NB4 (cell line): Measurements from ENCODE around the gene MAN1B1.

Experiments
- DNase-seq: peaks from one replicate; pipeline ENCODE4 v3.0.0; 2010; ENCODE audit warnings: low read depth
- H3K4me3 ChIP-seq: one replicate; pipeline ENCODE4 v1.5.1; 2011; ENCODE audit warnings: mild to moderate bottlenecking, low read depth, low read length, moderate library complexity
- CTCF ChIP-seq: IDR thresholded peaks from one replicate; pipeline ENCODE4 v1.5.1; 2012; ENCODE audit warnings: low read depth, low read length
- MYC ChIP-seq: IDR thresholded peaks from 2 replicates; pipeline ENCODE4 v1.6.1; 2011; ENCODE audit warnings: low read depth, low read length
- POLR2A ChIP-seq: IDR thresholded peaks from 2 replicates; pipeline ENCODE4 v1.6.1; 2011; ENCODE audit warnings: mild to moderate bottlenecking; ENCODE audit not compliant: insufficient read length; ENCODE audit errors: extremely low read depth
- TF ChIP-seq, protein P1 (sequence below): IDR thresholded peaks from 2 replicates; pipeline ENCODE4 v1.6.1; 2011; ENCODE audit warnings: low read depth, low read length

The MAN1B1 gene

GRCh38 chr9:137077758-137078693 lies 8.8 kb upstream of the MAN1B1 start:
- TF ChIP-seq, protein P1, sequence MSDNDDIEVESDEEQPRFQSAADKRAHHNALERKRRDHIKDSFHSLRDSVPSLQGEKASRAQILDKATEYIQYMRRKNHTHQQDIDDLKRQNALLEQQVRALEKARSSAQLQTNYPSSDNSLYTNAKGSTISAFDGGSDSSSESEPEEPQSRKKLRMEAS: no peak
- no peak for TF ChIP-seq POLR2A
- TF ChIP-seq MYC: no peak
- no peak for TF ChIP-seq CTCF
- no peak for DNase-seq
- H3K4me3 ChIP-seq: no peak overlapping the region

GRCh38 chr9:137078701-137079400 lies 7.9 kb upstream of the MAN1B1 start:
- TF ChIP-seq CTCF: no peak
- TF ChIP-seq POLR2A: no peak
- no peak for TF ChIP-seq MYC
- TF ChIP-seq, protein P1: no peak
- DNase-seq: no peak
- no peak overlapping the region for H3K4me3 ChIP-seq

- H3K4me3 ChIP-seq: no peak overlapping the region
- DNase-seq: no peak
- TF ChIP-seq, protein P1: no peak
- TF ChIP-seq CTCF: no peak
- no peak for TF ChIP-seq POLR2A
- TF ChIP-seq MYC: no peak
Measured at GRCh38 chr9:137079401-137079787, 7.4 kb upstream of the MAN1B1 start.

- no peak for DNase-seq
- H3K4me3 ChIP-seq: no peak overlapping the region
- TF ChIP-seq POLR2A (no peak), MYC (no peak), CTCF (no peak)
- TF ChIP-seq, protein P1: no peak
Measured at GRCh38 chr9:137080260-137081122, 6.3 kb upstream of the MAN1B1 start.

DNA sequence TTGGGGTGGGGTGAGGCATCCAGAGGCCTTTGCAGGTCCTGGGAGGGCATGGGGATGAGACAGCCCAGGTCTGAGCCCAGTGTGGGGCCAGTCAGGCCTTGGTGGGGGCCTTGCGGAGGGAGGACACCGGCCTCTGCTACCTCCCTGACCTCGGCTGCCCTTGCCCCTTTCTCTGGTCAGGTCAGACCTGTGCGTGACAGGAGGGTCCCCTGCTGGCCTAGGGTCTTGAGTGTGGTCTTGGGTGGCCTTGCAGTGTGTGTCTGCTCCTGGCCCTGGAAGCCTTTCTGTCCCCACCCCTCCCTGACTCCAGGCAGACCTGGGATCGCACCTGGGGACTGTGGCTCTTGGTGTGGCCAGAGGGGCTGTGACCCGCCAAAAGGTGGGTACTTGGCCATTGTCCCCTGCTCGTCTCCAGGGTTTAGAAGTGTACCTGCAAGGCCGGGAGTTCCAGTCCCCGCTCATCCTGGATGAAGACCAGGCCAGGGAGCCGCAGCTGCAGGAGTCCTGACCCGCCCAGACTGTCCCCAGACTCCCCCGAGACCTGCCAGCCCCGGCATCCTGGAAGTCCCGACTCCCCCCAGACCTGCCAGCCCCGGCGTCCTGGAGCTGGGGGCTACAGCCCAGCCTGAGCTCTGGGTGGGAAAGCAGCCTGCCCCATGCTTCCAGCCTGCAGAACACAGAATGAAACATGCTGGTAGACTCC lies 4.4 kb upstream of the MAN1B1 start:
- DNase-seq: no peak
- no peak for TF ChIP-seq CTCF
- no peak for TF ChIP-seq POLR2A
- TF ChIP-seq, protein P1: no peak
- no peak for TF ChIP-seq MYC
- H3K4me3 ChIP-seq: no peak overlapping the region
